H1 (cell line): Measurements from ENCODE around the gene IGSF9. TPM values are rescaled to one million over a fixed set of nuclear protein-coding genes. Genes with fewer than 3 reads are reported as not detected.

Source experiments
- CTCF ChIA-PET: fragments of 300-600 bp; sonication (Branson Sonifier 250); formaldehyde crosslinking; loops from one replicate; lab custom pipeline; 2021; ENCODE audit not compliant: partially characterized antibody; lab: Charles Lee
- POLR2A ChIA-PET: fragments of 300-600 bp; sonication (Branson Sonifier 250); formaldehyde crosslinking; loops from one replicate; lab custom pipeline; 2021; ENCODE audit warnings: inconsistent platforms; ENCODE audit not compliant: partially characterized antibody; lab: Charles Lee
- DNase-seq, 2 experiments: peaks; one replicate each; pipeline versions ENCODE4 v3.0.0 to v3.0.0-alpha.2; 2010 to 2022; ENCODE audit warnings: low spot score in 2 of 2, low read depth in 1 of 2, mixed read lengths in 1 of 2
- FAIRE-seq: peaks from 2 replicates; lab custom pipeline; 2011; peaks lifted over from hg19 to GRCh38; lab: Jason Lieb, UNC
- H2AFZ ChIP-seq: 2 replicates; pipeline ENCODE4 v1.8.1; 2012; ENCODE audit warnings: low read length, inconsistent platforms
- H2AK5ac ChIP-seq: 2 replicates; pipeline ENCODE4 v1.6.1; 2013; ENCODE audit warnings: low read depth, low read length
- H2BK120ac ChIP-seq: replicated peaks from 2 replicates; pipeline ENCODE3; 2013; ENCODE audit warnings: low read depth, low read length, inconsistent platforms
- H2BK12ac ChIP-seq: 2 replicates; pipeline ENCODE4 v1.6.1; 2013; ENCODE audit warnings: low read depth, low read length
- H2BK15ac ChIP-seq: 2 replicates; pipeline ENCODE4 v1.6.1; 2013; ENCODE audit warnings: low read length
- H2BK20ac ChIP-seq: 2 replicates; pipeline ENCODE4 v1.6.1; 2013; ENCODE audit warnings: low read length
- H2BK5ac ChIP-seq: 2 replicates; pipeline ENCODE4 v1.6.1; 2013; ENCODE audit warnings: low read depth, low read length
- H3K14ac ChIP-seq: 2 replicates; pipeline ENCODE4 v1.6.1; 2013; ENCODE audit warnings: inconsistent platforms; ENCODE audit not compliant: insufficient read length
- H3K18ac ChIP-seq: 2 replicates; pipeline ENCODE4 v1.6.1; 2013; ENCODE audit warnings: low read length; ENCODE audit errors: extremely low read depth
- H3K23ac ChIP-seq: 2 replicates; pipeline ENCODE4 v1.6.1; 2013; ENCODE audit warnings: inconsistent platforms; ENCODE audit not compliant: insufficient read length
- H3K23me2 ChIP-seq: 2 replicates; pipeline ENCODE4 v1.6.1; 2013; ENCODE audit warnings: low read depth, low read length
- H3K27ac ChIP-seq: 2 replicates; pipeline ENCODE4 v1.6.1; 2011; ENCODE audit warnings: low read depth, low read length, inconsistent platforms
- H3K27me3 ChIP-seq, 4 experiments: replicated peaks in 1 of 4; 1 replicate in 1 of 4; 2 replicates in 3 of 4; pipeline versions ENCODE4 v1.6.1 to v1.8.1; 2011 to 2013; ENCODE audit warnings: low read length in 3 of 4, mild to moderate bottlenecking in 3 of 4, inconsistent platforms in 2 of 4, mixed read lengths in 2 of 4, moderate library complexity in 1 of 4; ENCODE audit not compliant: control insufficient read depth in 3 of 4, insufficient read depth in 3 of 4; ENCODE audit errors: extremely low read depth in 1 of 4
- H3K36me3 ChIP-seq, 4 experiments: 2 replicates each; pipeline versions ENCODE4 v1.6.1 to v1.8.1; 2011 to 2013; ENCODE audit warnings: mild to moderate bottlenecking in 4 of 4, low read length in 3 of 4, moderate library complexity in 2 of 4, control low read depth in 1 of 4, inconsistent platforms in 1 of 4; ENCODE audit not compliant: insufficient read depth in 4 of 4, control insufficient read depth in 2 of 4
- H3K4ac ChIP-seq: replicated peaks from 2 replicates; pipeline ENCODE3; 2013; ENCODE audit warnings: low read length, low read depth, mixed read lengths, inconsistent platforms; ENCODE audit not compliant: insufficient read length
- H3K4me1 ChIP-seq, 4 experiments: replicated peaks in 1 of 4; 1 replicate in 1 of 4; 2 replicates in 3 of 4; pipeline versions ENCODE4 v1.6.1 to v1.8.1; 2011 to 2013; ENCODE audit warnings: low read length in 3 of 4, inconsistent platforms in 2 of 4, mixed read lengths in 1 of 4; ENCODE audit not compliant: insufficient read depth in 4 of 4, control insufficient read depth in 3 of 4
- H3K4me2 ChIP-seq, 2 experiments: 2 replicates each; pipeline versions ENCODE4 v1.6.1 to v1.8.1; 2011 to 2013; ENCODE audit warnings: low read depth in 2 of 2, low read length in 2 of 2, control low read depth in 1 of 2, inconsistent platforms in 1 of 2, mild to moderate bottlenecking in 1 of 2; ENCODE audit not compliant: insufficient read depth in 1 of 2
- H3K4me3 ChIP-seq, 4 experiments: fragments of 200-600, 300-600 bp in 1 of 4; sonication (generic), shearing (Covaris generic), sonication (Bioruptor Twin) in 1 of 4; 2 replicates each; pipeline versions ENCODE4 v1.5.1 to v1.8.1; 2011 to 2016; ENCODE audit warnings: low read length in 4 of 4, low read depth in 3 of 4, control low read depth in 2 of 4, inconsistent platforms in 2 of 4, mild to moderate bottlenecking in 2 of 4, mixed read lengths in 1 of 4, moderate library complexity in 1 of 4; ENCODE audit not compliant: insufficient read depth in 2 of 4; ENCODE audit errors: extremely low read depth in 1 of 4
- H3K56ac ChIP-seq: replicated peaks from 2 replicates; pipeline ENCODE3; 2013; ENCODE audit warnings: low read depth, mild to moderate bottlenecking, mixed read lengths, low read length, inconsistent platforms; ENCODE audit not compliant: insufficient read length
- H3K79me1 ChIP-seq: 2 replicates; pipeline ENCODE4 v1.6.1; 2013; ENCODE audit warnings: low read depth, low read length, control low read depth
- H3K79me2 ChIP-seq, 2 experiments: 2 replicates each; pipeline versions ENCODE4 v1.6.1 to v1.8.1; 2012 to 2013; ENCODE audit warnings: low read length in 2 of 2, mild to moderate bottlenecking in 2 of 2, inconsistent platforms in 1 of 2; ENCODE audit not compliant: insufficient read depth in 2 of 2, control insufficient read depth in 1 of 2
- H3K9ac ChIP-seq, 4 experiments: replicated peaks in 1 of 4; 1 replicate in 1 of 4; 2 replicates in 3 of 4; pipeline versions ENCODE4 v1.6.1 to v1.8.1; 2011 to 2013; ENCODE audit warnings: low read depth in 3 of 4, low read length in 3 of 4, control low read depth in 2 of 4, mild to moderate bottlenecking in 2 of 4, moderate library complexity in 2 of 4, inconsistent platforms in 1 of 4; ENCODE audit errors: extremely low read depth in 1 of 4
- H3K9me3 ChIP-seq, 2 experiments: 2 replicates each; pipeline versions ENCODE4 v1.6.1 to v1.8.1; 2012 to 2013; ENCODE audit warnings: mild to moderate bottlenecking in 2 of 2, moderate library complexity in 2 of 2, control low read depth in 1 of 2, inconsistent platforms in 1 of 2, low read depth in 1 of 2, low read length in 1 of 2, mixed read lengths in 1 of 2; ENCODE audit not compliant: insufficient read depth in 2 of 2
- H4K20me1 ChIP-seq, 2 experiments: replicated peaks in 1 of 2; 2 replicates each; pipeline versions ENCODE3 to v1.8.1; 2011 to 2013; ENCODE audit warnings: inconsistent platforms in 2 of 2, low read length in 2 of 2, mild to moderate bottlenecking in 1 of 2; ENCODE audit not compliant: insufficient read depth in 2 of 2, control insufficient read depth in 1 of 2
- H4K5ac ChIP-seq: 2 replicates; pipeline ENCODE4 v1.6.1; 2013; ENCODE audit warnings: low read length, low read depth, mixed read lengths, inconsistent platforms; ENCODE audit not compliant: insufficient read length
- H4K8ac ChIP-seq: 2 replicates; pipeline ENCODE4 v1.8.0; 2013; ENCODE audit warnings: mild to moderate bottlenecking, moderate library complexity, low read length, inconsistent platforms; ENCODE audit not compliant: insufficient read depth; ENCODE audit errors: extremely low read depth
- H4K91ac ChIP-seq: replicated peaks from 2 replicates; pipeline ENCODE3; 2013; ENCODE audit warnings: low read length, mixed read lengths, inconsistent platforms; ENCODE audit not compliant: insufficient read length
- BCL11A ChIP-seq, 2 experiments: IDR thresholded peaks; one replicate each; pipeline ENCODE4 v1.6.1; 2011; ENCODE audit warnings: low read depth in 2 of 2, low read length in 2 of 2, mild to moderate bottlenecking in 2 of 2
- CTCF ChIP-seq, 3 experiments: IDR thresholded peaks; 1 replicate in 2 of 3; 2 replicates in 1 of 3; pipeline versions ENCODE4 v1.5.1 to v1.6.1; 2011; ENCODE audit warnings: low read length in 3 of 3, mild to moderate bottlenecking in 3 of 3, inconsistent platforms in 2 of 3, low read depth in 1 of 3, moderate library complexity in 1 of 3; ENCODE audit not compliant: insufficient read depth in 1 of 3; ENCODE audit errors: control extremely low read depth in 1 of 3
- FOSL1 ChIP-seq: IDR thresholded peaks from 2 replicates; pipeline ENCODE4 v1.6.1; 2011; ENCODE audit warnings: mild to moderate bottlenecking, low read depth, low read length, moderate library complexity; ENCODE audit not compliant: insufficient read depth
- RFX5 ChIP-seq: IDR thresholded peaks from 2 replicates; pipeline ENCODE4 v1.6.1; 2011; ENCODE audit warnings: low read depth, low read length, improper control_type of control experiment, borderline replicate concordance
- SP1 ChIP-seq: IDR thresholded peaks from 2 replicates; pipeline ENCODE4 v1.6.1; 2011; ENCODE audit warnings: low read depth, low read length
- SRF ChIP-seq: IDR thresholded peaks from 2 replicates; pipeline ENCODE4 v1.6.1; 2011; ENCODE audit warnings: mild to moderate bottlenecking, low read depth, low read length, moderate library complexity
- ZNF274 ChIP-seq: IDR thresholded peaks from 2 replicates; pipeline ENCODE4 v1.7.0; 2012; ENCODE audit warnings: low read length, borderline replicate concordance; ENCODE audit errors: extremely low read depth
- WGBS, 2 experiments: shearing (Covaris generic) in 1 of 2; methylation state at CpG; one replicate each; pipeline versions ENCODE4 v1.1.6 to v1.1.7; 2013 to 2015; ENCODE audit warnings: low lambda C conversion rate in 2 of 2, mixed read lengths in 2 of 2, inconsistent platforms in 1 of 2, low coverage in 1 of 2, missing lambda C conversion rate in 1 of 2; ENCODE audit not compliant: insufficient replicate concordance in 2 of 2, insufficient coverage in 1 of 2, insufficient read length in 1 of 2; ENCODE audit errors: extremely low coverage in 1 of 2, missing lambda C conversion rate in 1 of 2; 5-methylcytosine and 5-hydroxymethylcytosine counted together
- polyA plus RNA-seq, 7 experiments: library from polyadenylated mRNA; depleted of rRNA in 3 of 7; stranded (reverse) in 5 of 7; unstranded in 2 of 7; fragments of >200 nt in 5 of 7; fragments of 200-250 nt in 2 of 7; gene quantifications; 1 replicate in 5 of 7; 2 replicates in 1 of 7; 4 replicates in 1 of 7; pipeline versions ENCODE4 v1.2.1 to v1.2.3, GENCODE V29; 2011 to 2013; ENCODE audit warnings: missing spikeins in 2 of 7, mixed read lengths in 2 of 7
- total RNA-seq: library from RNA; stranded (reverse); fragmentation: NEBNext Ultra II Directional; extraction: Animal tissue kit (Norgen Biotek cat#: 25700); gene quantifications from 2 replicates; pipeline ENCODE4 v1.2.1, GENCODE V29; 2021
- TF ChIP-seq, protein P1 (sequence below): IDR thresholded peaks from 2 replicates; pipeline ENCODE4 v1.6.1; 2011; ENCODE audit warnings: low read depth, mild to moderate bottlenecking, low read length; ENCODE audit not compliant: insufficient read depth

IGSF9 gene
- total and polyA plus RNA-seq, 2 of the 8 experiments (the other 6 are each of a cell fraction or from before 2014, with no cell fraction given): 10.9 to 28.1 TPM

GRCh38 chr1:159938905-159939677 is 6.3 kb downstream of the IGSF9 start:
- no peak overlapping the region for H3K4me2 ChIP-seq
- H2BK15ac ChIP-seq: no peak overlapping the region
- H4K5ac ChIP-seq: no peak overlapping the region
- no peak overlapping the region for H4K8ac ChIP-seq
- H3K9me3 ChIP-seq: no peaks in the 10 kb centered on the region
- H4K91ac ChIP-seq: no peak overlapping the region
- peaks cover 0 to 19% (median 14%) of the 10 kb centered on the region in 4 experiments; a peak in 6 of 7 replicates for H3K4me1 ChIP-seq
- H3K79me1 ChIP-seq: peaks cover under 1% of the 10 kb centered on the region; the same call in 1 of the 2 replicates
- H4K20me1 ChIP-seq: no peaks in the 10 kb centered on the region
- no peak overlapping the region for H3K56ac ChIP-seq
- H3K14ac ChIP-seq: no peak overlapping the region
- H2BK20ac ChIP-seq: no peak overlapping the region
- FAIRE-seq (no peak), DNase-seq (no peak)
- H3K9ac ChIP-seq: no peak overlapping the region
- H2BK12ac ChIP-seq: no peak overlapping the region
- H3K18ac ChIP-seq: no peak overlapping the region
- H3K27me3 ChIP-seq: no peaks in the 10 kb centered on the region
- CTCF ChIA-PET: interaction anchor here (0.6 to 35.5 kb wide), 13 partner anchors 7 to 141 kb away, joined by 3 to 696 read pairs (median 9); partner anchors contain the start of genes IGSF9, SLAMF9 and TAGLN2
- H2AFZ ChIP-seq: no peak overlapping the region
- no peak overlapping the region for H3K4me3 ChIP-seq
- peaks cover 0 to 3% of the 10 kb centered on the region in 2 experiments; a peak in 2 of 4 replicates for H3K79me2 ChIP-seq
- POLR2A ChIA-PET: interaction anchor here (1.0 to 6.0 kb wide), 5 partner anchors 9 to 88 kb away, joined by 3 to 41 read pairs (median 5); partner anchors contain the start of gene TAGLN2
- H3K4ac ChIP-seq: no peak overlapping the region
- H2BK5ac ChIP-seq: no peak overlapping the region
- no peak overlapping the region for H3K23ac ChIP-seq
- no peak overlapping the region for H2AK5ac ChIP-seq
- no peaks in the 10 kb centered on the region for H3K23me2 ChIP-seq
- H3K27ac ChIP-seq: no peak overlapping the region
- WGBS, 2 experiments: 83% methylated on average over 6 of the region's 6 CpGs; no CpG with 5 or more reads in 1 of the 2 experiments
- peaks cover 2 to 21% (median 12%) of the 10 kb centered on the region in 4 experiments; a peak in 7 of 8 replicates for H3K36me3 ChIP-seq
- H2BK120ac ChIP-seq: no peak overlapping the region
- TF ChIP-seq, protein P1, sequence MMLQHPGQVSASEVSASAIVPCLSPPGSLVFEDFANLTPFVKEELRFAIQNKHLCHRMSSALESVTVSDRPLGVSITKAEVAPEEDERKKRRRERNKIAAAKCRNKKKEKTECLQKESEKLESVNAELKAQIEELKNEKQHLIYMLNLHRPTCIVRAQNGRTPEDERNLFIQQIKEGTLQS: no peak
- TF ChIP-seq BCL11A (IDR thresholded peaks at IDR 0.05; ENCODE audit: low read depth in 2 of 2, low read length in 2 of 2): no peak
- TF ChIP-seq ZNF274: no peak
- no peak for TF ChIP-seq SP1
- TF ChIP-seq RFX5: no peak
- TF ChIP-seq SRF: no peak
- TF ChIP-seq FOSL1: no peak
- no peak for TF ChIP-seq CTCF (IDR thresholded peaks at IDR 0.05; ENCODE audit: control extremely low read depth in 1 of 3, insufficient read depth in 1 of 3, low read depth in 1 of 3, low read length in 3 of 3)
